Fibroblast of lung (primary cell): ENCODE measurements around the gene SH3RF1. TPM values are rescaled to one million over a fixed set of nuclear protein-coding genes. Genes with fewer than 3 reads are reported as not detected.
A peak's percentile ranks its signal among the peaks of the same experiment; 100 is the strongest.

Experiments used
- DNase-seq, 2 donors: peaks; one replicate each; pipeline versions ENCODE4 v3.0.0 to v3.0.0-alpha.2; 2010; ENCODE audit warnings: low read depth in 2 of 2
- H2AFZ ChIP-seq: 2 replicates; pipeline ENCODE4 v1.5.1; 2012; ENCODE audit warnings: low read length, control low read depth, inconsistent platforms
- H3K27ac ChIP-seq: 2 replicates; pipeline ENCODE4 v1.5.1; 2011; ENCODE audit warnings: low read length, control low read depth; ENCODE audit not compliant: insufficient read depth
- H3K27me3 ChIP-seq: 2 replicates; pipeline ENCODE4 v1.5.1; 2011; ENCODE audit warnings: mild to moderate bottlenecking, low read length; ENCODE audit not compliant: control insufficient read depth, insufficient read depth
- H3K36me3 ChIP-seq: 2 replicates; pipeline ENCODE4 v1.5.1; 2011; ENCODE audit warnings: low read length; ENCODE audit not compliant: control insufficient read depth, insufficient read depth
- H3K4me1 ChIP-seq: 2 replicates; pipeline ENCODE4 v1.5.1; 2011; ENCODE audit warnings: low read length; ENCODE audit not compliant: control insufficient read depth, insufficient read depth; ENCODE audit errors: extremely low read depth
- H3K4me2 ChIP-seq: 2 replicates; pipeline ENCODE4 v1.5.1; 2011; ENCODE audit warnings: low read length, control low read depth; ENCODE audit not compliant: insufficient read depth; ENCODE audit errors: extremely low read depth
- H3K4me3 ChIP-seq, 4 experiments: fragments of 200-600 bp in 1 of 4; sonication (generic) in 1 of 4; replicated peaks in 1 of 4; 2 replicates each; pipeline ENCODE4 v1.5.1; 2011 to 2016; ENCODE audit warnings: low read length in 4 of 4, low read depth in 3 of 4, mild to moderate bottlenecking in 3 of 4, control low read depth in 2 of 4, inconsistent platforms in 1 of 4, mixed read lengths in 1 of 4; ENCODE audit not compliant: insufficient read depth in 1 of 4; ENCODE audit errors: control extremely low read depth in 1 of 4
- H3K79me2 ChIP-seq: 2 replicates; pipeline ENCODE4 v1.5.1; 2012; ENCODE audit warnings: mild to moderate bottlenecking, low read length, inconsistent platforms; ENCODE audit not compliant: control insufficient read depth, insufficient read depth
- H3K9ac ChIP-seq: 2 replicates; pipeline ENCODE4 v1.5.1; 2011; ENCODE audit warnings: mild to moderate bottlenecking, low read length, control low read depth; ENCODE audit not compliant: insufficient read depth
- H3K9me3 ChIP-seq: 2 replicates; pipeline ENCODE4 v1.5.1; 2012; ENCODE audit warnings: low read depth, low read length; ENCODE audit not compliant: control insufficient read depth, insufficient read depth
- H4K20me1 ChIP-seq: 2 replicates; pipeline ENCODE4 v1.5.1; 2011; ENCODE audit warnings: low read length; ENCODE audit not compliant: control insufficient read depth, insufficient read depth; ENCODE audit errors: extremely low read depth
- EZH2 ChIP-seq: IDR thresholded peaks from 2 replicates; pipeline ENCODE4 v1.5.1; 2012; ENCODE audit warnings: low read length, control low read depth, mild to moderate bottlenecking; ENCODE audit errors: missing control alignments
- polyA plus RNA-seq, 2 donors: library from polyadenylated mRNA; depleted of rRNA in 1 of 2; stranded (reverse) in 1 of 2; unstranded in 1 of 2; fragments of >200 nt; gene quantifications; 2 replicates each; pipeline ENCODE4 v1.2.1, GENCODE V29; 2011 to 2012; ENCODE audit warnings: missing spikeins in 1 of 2
- total RNA-seq: library from RNA; depleted of rRNA; stranded (reverse); fragments of >200 nt; gene quantifications from 2 replicates; pipeline ENCODE4 v1.2.1, GENCODE V29; 2014
- TF ChIP-seq, protein P1 (sequence below), 2 donors: IDR thresholded peaks in 1 of 2; conservative IDR thresholded peaks in 1 of 2; 1 replicate in 1 of 2; 2 replicates in 1 of 2; pipeline ENCODE4 v1.5.1; 2011 to 2012; ENCODE audit warnings: low read length in 2 of 2, control low read depth in 1 of 2, inconsistent platforms in 1 of 2, low read depth in 1 of 2, mild to moderate bottlenecking in 1 of 2

SH3RF1 gene
- total and polyA plus RNA-seq, 2 donors (not counting 1 experiment from before 2014, with no cell fraction given): 13.0 to 18.8 TPM

DNA sequence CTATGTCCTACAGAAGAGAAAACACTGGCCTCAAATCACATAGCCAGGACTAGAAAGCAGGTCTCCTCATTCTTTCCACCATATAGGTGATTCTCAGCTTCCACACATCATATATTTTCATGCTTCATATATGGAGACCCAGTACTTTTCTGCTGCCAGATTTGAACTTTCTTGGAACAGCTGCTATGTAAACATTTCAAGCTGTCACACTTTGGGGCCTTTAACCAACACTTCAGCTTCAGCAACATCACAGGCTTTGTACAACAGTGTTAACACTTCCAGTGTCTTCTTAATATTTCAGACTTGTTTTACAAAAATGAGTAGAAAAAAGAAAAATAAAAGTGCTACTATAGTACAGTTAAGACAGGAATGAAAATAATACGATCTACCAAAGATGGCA lies 12.6 kb downstream of the SH3RF1 start:
- H2AFZ ChIP-seq: no peak overlapping the region
- peaks cover 31% of the 10 kb centered on the region for H3K4me1 ChIP-seq
- no peak overlapping the region for H3K4me2 ChIP-seq
- H3K79me2 ChIP-seq: peaks cover 80% of the 10 kb centered on the region
- no peaks in the 10 kb centered on the region for H4K20me1 ChIP-seq
- no peak for TF ChIP-seq EZH2
- TF ChIP-seq, protein P1, sequence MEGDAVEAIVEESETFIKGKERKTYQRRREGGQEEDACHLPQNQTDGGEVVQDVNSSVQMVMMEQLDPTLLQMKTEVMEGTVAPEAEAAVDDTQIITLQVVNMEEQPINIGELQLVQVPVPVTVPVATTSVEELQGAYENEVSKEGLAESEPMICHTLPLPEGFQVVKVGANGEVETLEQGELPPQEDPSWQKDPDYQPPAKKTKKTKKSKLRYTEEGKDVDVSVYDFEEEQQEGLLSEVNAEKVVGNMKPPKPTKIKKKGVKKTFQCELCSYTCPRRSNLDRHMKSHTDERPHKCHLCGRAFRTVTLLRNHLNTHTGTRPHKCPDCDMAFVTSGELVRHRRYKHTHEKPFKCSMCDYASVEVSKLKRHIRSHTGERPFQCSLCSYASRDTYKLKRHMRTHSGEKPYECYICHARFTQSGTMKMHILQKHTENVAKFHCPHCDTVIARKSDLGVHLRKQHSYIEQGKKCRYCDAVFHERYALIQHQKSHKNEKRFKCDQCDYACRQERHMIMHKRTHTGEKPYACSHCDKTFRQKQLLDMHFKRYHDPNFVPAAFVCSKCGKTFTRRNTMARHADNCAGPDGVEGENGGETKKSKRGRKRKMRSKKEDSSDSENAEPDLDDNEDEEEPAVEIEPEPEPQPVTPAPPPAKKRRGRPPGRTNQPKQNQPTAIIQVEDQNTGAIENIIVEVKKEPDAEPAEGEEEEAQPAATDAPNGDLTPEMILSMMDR (conservative IDR thresholded peaks at IDR 0.05 in 1 of 2, IDR thresholded peaks at IDR 0.05 in 1 of 2; ENCODE audit: low read depth in 1 of 2, low read length in 2 of 2): no peak
- H3K27me3 ChIP-seq: no peaks in the 10 kb centered on the region
- no peak overlapping the region for H3K27ac ChIP-seq
- H3K36me3 ChIP-seq: peaks cover 2% of the 10 kb centered on the region
- no peak overlapping the region for H3K9ac ChIP-seq
- DNase-seq: no peak
- H3K9me3 ChIP-seq: no peaks in the 10 kb centered on the region
- no peak overlapping the region for H3K4me3 ChIP-seq

DNA sequence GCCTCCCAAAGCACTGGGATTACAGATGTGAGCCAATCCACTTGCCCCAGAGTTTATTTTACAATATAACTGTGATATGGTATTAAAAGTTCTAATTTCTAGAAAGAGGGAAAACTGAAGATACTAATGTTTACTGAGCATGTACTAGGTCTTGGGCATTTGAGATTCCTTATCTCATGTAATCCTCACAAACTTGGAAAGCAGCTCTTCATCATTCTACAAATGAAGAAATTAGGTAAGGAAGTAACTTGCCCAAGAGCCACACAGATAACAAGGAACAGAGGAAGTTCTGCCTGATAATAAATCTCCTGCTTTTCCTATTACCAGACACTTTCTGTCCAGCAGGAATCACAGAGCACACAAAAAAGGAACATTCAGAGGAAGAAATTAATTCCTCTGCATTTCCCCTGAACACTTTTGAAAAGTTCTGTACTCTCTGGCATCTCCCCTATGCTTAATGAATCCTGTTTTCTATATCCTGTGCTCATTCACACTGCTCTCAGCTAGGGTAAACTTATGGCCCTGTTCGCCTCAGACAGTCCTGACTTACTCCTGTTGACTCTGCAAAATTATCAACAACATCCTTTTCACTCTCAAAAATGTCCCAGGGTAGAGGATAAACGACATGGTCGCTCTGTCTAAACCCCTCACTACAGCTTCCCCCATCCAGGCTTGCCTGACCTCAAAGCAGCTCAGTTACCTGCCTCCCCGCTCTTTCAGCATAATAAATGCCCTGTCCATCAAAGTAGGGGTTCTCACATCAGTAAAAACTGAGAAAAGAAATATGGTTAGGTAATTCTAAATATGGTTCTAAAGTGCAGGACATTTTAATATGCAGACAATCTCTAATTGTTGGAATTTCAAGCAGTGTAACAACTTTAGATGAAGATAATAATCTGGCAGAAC lies 13.6 kb downstream of the SH3RF1 start:
- H2AFZ ChIP-seq: no peak overlapping the region
- H3K9ac ChIP-seq: no peak overlapping the region
- H3K4me1 ChIP-seq: peaks cover 36% of the 10 kb centered on the region
- no peak overlapping the region for H3K4me3 ChIP-seq
- DNase-seq: no peak
- peak overlapping the region; percentile 35 for H3K4me2 ChIP-seq
- peak overlapping the region; percentile 12 for H3K27ac ChIP-seq
- H3K9me3 ChIP-seq: no peaks in the 10 kb centered on the region
- H4K20me1 ChIP-seq: no peaks in the 10 kb centered on the region
- H3K36me3 ChIP-seq: peaks cover 2% of the 10 kb centered on the region
- peaks cover 79% of the 10 kb centered on the region for H3K79me2 ChIP-seq
- TF ChIP-seq EZH2: no peak
- TF ChIP-seq, protein P1 (conservative IDR thresholded peaks at IDR 0.05 in 1 of 2, IDR thresholded peaks at IDR 0.05 in 1 of 2; ENCODE audit: low read depth in 1 of 2, low read length in 2 of 2): no peak
- H3K27me3 ChIP-seq: no peaks in the 10 kb centered on the region

DNA sequence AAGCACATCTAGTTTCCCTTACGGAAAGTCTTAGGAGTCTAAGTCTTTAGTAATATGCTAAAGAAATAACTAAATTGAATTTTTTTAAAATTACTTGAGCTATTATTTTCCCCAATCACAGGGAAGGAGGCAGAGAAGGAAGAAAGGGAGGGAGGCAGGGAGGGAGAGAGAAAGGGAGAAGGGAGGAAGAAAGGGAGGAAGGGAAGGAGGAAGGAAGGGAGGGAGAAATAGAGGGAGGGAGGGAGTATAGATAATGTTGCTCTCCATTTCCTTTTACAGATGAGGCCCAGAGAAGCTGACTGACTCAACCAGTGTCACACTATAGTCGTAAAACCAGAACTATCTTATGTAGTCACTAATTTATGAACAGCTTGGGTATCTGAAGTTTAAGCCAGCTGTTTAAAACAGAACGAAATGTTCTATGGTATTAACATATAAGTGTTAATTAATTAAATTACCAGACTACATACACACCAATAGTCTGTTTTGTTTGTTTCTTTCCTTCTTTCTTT lies 14.6 kb downstream of the SH3RF1 start:
- H2AFZ ChIP-seq: no peak overlapping the region
- peaks cover 2% of the 10 kb centered on the region for H3K36me3 ChIP-seq
- no peak overlapping the region for H3K9ac ChIP-seq
- no peaks in the 10 kb centered on the region for H3K27me3 ChIP-seq
- no peaks in the 10 kb centered on the region for H4K20me1 ChIP-seq
- TF ChIP-seq, protein P1 (conservative IDR thresholded peaks at IDR 0.05 in 1 of 2, IDR thresholded peaks at IDR 0.05 in 1 of 2; ENCODE audit: low read depth in 1 of 2, low read length in 2 of 2): no peak
- TF ChIP-seq EZH2: no peak
- H3K79me2 ChIP-seq: peaks cover 82% of the 10 kb centered on the region
- peak overlapping the region; percentile 37 for H3K27ac ChIP-seq
- no peak for DNase-seq
- H3K4me3 ChIP-seq: no peak overlapping the region
- peaks cover 35% of the 10 kb centered on the region for H3K4me1 ChIP-seq
- peak overlapping the region; percentile 75 for H3K4me2 ChIP-seq
- H3K9me3 ChIP-seq: no peaks in the 10 kb centered on the region
